NT2/D1 (cell line): Measurements from ENCODE around the gene TELO2.

ENCODE experiments used
- DNase-seq: peaks from one replicate; pipeline ENCODE4 v3.0.0-alpha.2; 2011; ENCODE audit warnings: low read depth, low spot score
- H3K27me3 ChIP-seq: 2 replicates; pipeline ENCODE4 v1.6.0; 2011; ENCODE audit warnings: mild to moderate bottlenecking; ENCODE audit not compliant: insufficient read length, insufficient read depth
- H3K36me3 ChIP-seq: 2 replicates; pipeline ENCODE4 v1.6.1; 2011; ENCODE audit warnings: mild to moderate bottlenecking, low read length, mixed read lengths; ENCODE audit not compliant: insufficient read depth, insufficient read length
- H3K4me1 ChIP-seq: 2 replicates; pipeline ENCODE4 v1.5.1; 2011; ENCODE audit not compliant: insufficient read depth, insufficient read length
- H3K4me3 ChIP-seq: 2 replicates; pipeline ENCODE4 v1.5.1; 2011; ENCODE audit warnings: low read depth; ENCODE audit not compliant: insufficient read length
- H3K9ac ChIP-seq: 2 replicates; pipeline ENCODE4 v1.6.0; 2011; ENCODE audit warnings: low read depth; ENCODE audit not compliant: insufficient read length
- H3K9me3 ChIP-seq: 2 replicates; pipeline ENCODE4 v1.5.1; 2011; ENCODE audit warnings: mild to moderate bottlenecking, low read length; ENCODE audit not compliant: insufficient read depth
- SUZ12 ChIP-seq: IDR thresholded peaks from 2 replicates; pipeline ENCODE4 v1.6.1; 2011; ENCODE audit not compliant: insufficient read length, insufficient read depth; ENCODE audit errors: extremely low read depth
- YY1 ChIP-seq: IDR thresholded peaks from 2 replicates; pipeline ENCODE4 v1.6.1; 2011; ENCODE audit not compliant: insufficient read length, insufficient read depth
- ZNF274 ChIP-seq: IDR thresholded peaks from 2 replicates; pipeline ENCODE4 v1.6.1; 2011; ENCODE audit warnings: mild to moderate bottlenecking, low read depth, low read length

The TELO2 gene

GRCh38 chr16:1492082-1492922, 858 bp upstream of the TELO2 start:
- Histone ChIP-seq H3K36me3 (peaks cover 33% of the 10 kb centered on the region), H3K9ac (peak overlapping the region; percentile 84), H3K4me3 (peak overlapping the region; percentile 82), H3K4me1 (peaks cover 17% of the 10 kb centered on the region), H3K9me3 (no peaks in the 10 kb centered on the region), H3K27me3 (no peaks in the 10 kb centered on the region)
- DNase-seq, result no peak
- TF ChIP-seq SUZ12, result no peak
- no peak for TF ChIP-seq ZNF274
- no peak for TF ChIP-seq YY1

GRCh38 chr16:1493746-1494094, 560 bp downstream of the TELO2 start:
- Histone ChIP-seq H3K9me3 (no peaks in the 10 kb centered on the region), H3K9ac (peak overlapping the region; percentile 98), H3K27me3 (no peaks in the 10 kb centered on the region), H3K36me3 (peaks cover 47% of the 10 kb centered on the region), H3K4me1 (peaks cover 17% of the 10 kb centered on the region), H3K4me3 (peak overlapping the region; percentile 82)
- no peak for TF ChIP-seq YY1
- no peak for DNase-seq

DNA sequence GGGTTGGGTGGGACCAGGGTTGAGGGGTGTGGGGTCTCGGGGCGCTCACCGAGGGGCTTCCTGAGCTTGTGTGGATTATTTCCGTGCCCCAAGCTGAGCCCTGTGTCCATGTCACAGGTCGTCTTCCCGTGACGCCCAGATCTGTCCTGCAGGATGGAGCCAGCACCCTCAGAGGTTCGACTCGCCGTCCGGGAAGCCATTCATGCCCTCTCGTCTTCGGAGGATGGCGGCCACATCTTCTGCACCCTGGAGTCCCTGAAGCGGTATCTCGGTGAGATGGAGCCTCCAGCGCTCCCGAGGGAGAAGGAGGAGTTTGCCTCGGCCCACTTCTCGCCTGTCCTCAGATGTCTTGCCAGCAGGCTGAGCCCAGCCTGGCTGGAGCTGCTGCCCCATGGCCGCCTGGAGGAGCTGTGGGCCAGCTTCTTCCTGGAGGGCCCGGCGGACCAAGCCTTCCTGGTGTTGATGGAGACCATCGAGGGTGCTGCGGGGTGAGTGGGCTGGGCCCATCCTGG, 1.0 kb downstream of the TELO2 start:
- H3K9me3 ChIP-seq, result no peaks in the 10 kb centered on the region
- DNase-seq, result no peak
- H3K9ac ChIP-seq, result peak overlapping the region; percentile 98
- no peaks in the 10 kb centered on the region for H3K27me3 ChIP-seq
- H3K4me3 ChIP-seq, result peak overlapping the region; percentile 82
- peaks cover 17% of the 10 kb centered on the region for H3K4me1 ChIP-seq
- TF ChIP-seq YY1, result no peak
- TF ChIP-seq ZNF274, result no peak
- TF ChIP-seq SUZ12, result no peak
- H3K36me3 ChIP-seq, result peaks cover 52% of the 10 kb centered on the region

- peaks cover 56% of the 10 kb centered on the region for H3K36me3 ChIP-seq
- H3K9ac ChIP-seq, result peak overlapping the region; percentile 98
- DNase-seq, result no peak
- TF ChIP-seq YY1 (no peak), ZNF274 (no peak), SUZ12 (no peak)
- H3K9me3 ChIP-seq, result no peaks in the 10 kb centered on the region
- H3K4me3 ChIP-seq, result peak overlapping the region; percentile 82
- peaks cover 17% of the 10 kb centered on the region for H3K4me1 ChIP-seq
- no peaks in the 10 kb centered on the region for H3K27me3 ChIP-seq
Measured at GRCh38 chr16:1494711-1495110, 1.6 kb downstream of the TELO2 start.

- no peak overlapping the region for H3K4me3 ChIP-seq
- H3K4me1 ChIP-seq, result peaks cover 17% of the 10 kb centered on the region
- no peak for DNase-seq
- H3K27me3 ChIP-seq, result no peaks in the 10 kb centered on the region
- TF ChIP-seq YY1, result no peak
- no peak for TF ChIP-seq SUZ12
- TF ChIP-seq ZNF274, result no peak
- H3K9ac ChIP-seq, result peak overlapping the region; percentile 56
- H3K36me3 ChIP-seq, result peaks cover 62% of the 10 kb centered on the region
- no peaks in the 10 kb centered on the region for H3K9me3 ChIP-seq
Measured at GRCh38 chr16:1495211-1495888, 2.2 kb downstream of the TELO2 start.

DNA sequence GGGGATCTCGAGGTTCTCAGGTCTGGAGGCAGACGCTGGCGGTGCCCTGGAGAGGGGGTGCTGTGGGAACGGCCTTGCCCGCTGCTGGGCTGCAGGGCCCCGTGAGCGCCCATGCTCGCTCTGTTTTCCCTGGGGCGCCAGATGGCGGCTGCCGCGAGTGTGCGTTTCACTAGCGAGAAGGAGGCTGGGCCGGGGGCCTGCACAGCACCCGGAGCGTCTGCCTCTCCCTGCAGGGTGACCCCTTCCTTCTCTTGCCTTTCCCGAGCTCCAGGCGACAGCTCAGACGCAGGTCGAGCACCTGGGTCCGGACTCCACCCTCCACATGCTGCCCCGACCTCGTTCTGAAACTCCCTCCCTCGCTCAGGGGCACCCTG, 2.7 kb downstream of the TELO2 start:
- no peak overlapping the region for H3K4me3 ChIP-seq
- no peaks in the 10 kb centered on the region for H3K9me3 ChIP-seq
- DNase-seq, result no peak
- H3K27me3 ChIP-seq, result no peaks in the 10 kb centered on the region
- peaks cover 17% of the 10 kb centered on the region for H3K4me1 ChIP-seq
- H3K9ac ChIP-seq, result no peak overlapping the region
- no peak for TF ChIP-seq SUZ12
- no peak for TF ChIP-seq ZNF274
- no peak for TF ChIP-seq YY1
- H3K36me3 ChIP-seq, result peaks cover 68% of the 10 kb centered on the region

DNA sequence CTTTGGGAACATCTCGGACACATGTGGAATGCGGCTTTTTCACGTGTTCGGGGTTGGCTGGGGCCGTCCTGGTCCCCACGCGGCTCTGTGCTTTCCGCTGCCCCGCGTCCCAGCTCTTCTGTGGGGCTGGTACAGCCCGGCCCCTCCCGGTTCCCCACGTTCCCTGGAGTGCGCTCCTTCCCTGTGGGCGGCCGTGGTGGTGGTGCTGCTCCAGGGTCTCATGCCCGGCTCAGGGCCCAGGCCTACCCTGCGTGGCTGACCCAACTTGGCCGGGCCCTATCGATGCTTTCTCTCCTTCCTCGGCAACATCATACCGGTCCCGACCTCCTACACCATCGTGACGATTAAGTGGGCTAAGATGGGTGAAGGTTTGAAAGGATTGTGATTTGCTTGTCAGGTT, 3.3 kb downstream of the TELO2 start:
- H3K9ac ChIP-seq, result peak overlapping the region; percentile 32
- TF ChIP-seq SUZ12 (no peak), ZNF274 (no peak), YY1 (no peak)
- peaks cover 74% of the 10 kb centered on the region for H3K36me3 ChIP-seq

More for the DNA sequence above, 3.3 kb downstream of the TELO2 start:
- peaks cover 17% of the 10 kb centered on the region for H3K4me1 ChIP-seq
- no peak overlapping the region for H3K4me3 ChIP-seq
- H3K27me3 ChIP-seq, result no peaks in the 10 kb centered on the region
- DNase-seq, result no peak
- no peaks in the 10 kb centered on the region for H3K9me3 ChIP-seq
